ENCODE data around the gene ERCC3. TPM values are rescaled to one million over a fixed set of nuclear protein-coding genes. Genes with fewer than 3 reads are reported as not detected.
A peak's percentile ranks its signal among the peaks of the same experiment; 100 is the strongest.
"Not testable (repeated sequence)": the region's sequence is repeated elsewhere in the genome, so short reads cannot be mapped to it uniquely, and the experiment has no call there.

The ERCC3 gene
- total and polyA plus RNA-seq, 5 donors from 2014 or later: 21.3 to 50.2 (median 25.4) TPM

GRCh38 chr2:127256381-127256780 is 37.6 kb downstream of the ERCC3 start:
- Mint-ChIP-seq H3K9me3 (peaks cover 0 to 1% (median 0%) of the 10 kb centered on the region in 7 donors), H3K4me1 (peaks cover 0 to 6% (median 3%) of the 10 kb centered on the region in 4 donors), H3K4me3 (no peak overlapping the region), H3K36me3 (peaks cover 49% of the 10 kb centered on the region), H3K27ac (no peak overlapping the region), H3K27me3 (no peaks in the 10 kb centered on the region)
- DNase-seq: no peak
- H3K4me1 ChIP-seq (ENCODE audit: control insufficient read depth, insufficient read depth, low read length, poor library complexity, severe bottlenecking): no peaks in the 10 kb centered on the region
- H3K9me3 ChIP-seq (ENCODE audit: control insufficient read depth in 2 of 2, low read length in 2 of 2): no peaks in the 10 kb centered on the region
- peaks cover 50% of the 10 kb centered on the region for H3K36me3 ChIP-seq (ENCODE audit: control insufficient read depth, insufficient read depth, low read length)
- H3K4me3 ChIP-seq (ENCODE audit: low read depth, low read length): no peak overlapping the region
- no peak overlapping the region for H3K27ac ChIP-seq (ENCODE audit: insufficient read depth, low read length, poor library complexity, severe bottlenecking)
- H3K27me3 ChIP-seq (ENCODE audit: control insufficient read depth, insufficient read depth, low read length): no peaks in the 10 kb centered on the region
- ATAC-seq (ENCODE audit: low read depth in 2 of 2): no peak

GRCh38 chr2:127255721-127256120 is 38.2 kb downstream of the ERCC3 start:
- Mint-ChIP-seq H3K27me3 (no peaks in the 10 kb centered on the region), H3K4me1 (peaks cover 0 to 6% (median 5%) of the 10 kb centered on the region in 4 donors), H3K9me3 (peaks cover 0 to 1% (median 0%) of the 10 kb centered on the region in 7 donors), H3K27ac (peak overlapping the region; percentile 18 to 42 (median 21)), H3K36me3 (peaks cover 48% of the 10 kb centered on the region), H3K4me3 (no peak overlapping the region)
- DNase-seq (no peak), ATAC-seq (ENCODE audit: low read depth in 2 of 2) (no peak)
- no peaks in the 10 kb centered on the region for H3K9me3 ChIP-seq (ENCODE audit: control insufficient read depth in 2 of 2, low read length in 2 of 2)
- no peak overlapping the region for H3K27ac ChIP-seq (ENCODE audit: insufficient read depth, low read length, poor library complexity, severe bottlenecking)
- no peaks in the 10 kb centered on the region for H3K4me1 ChIP-seq (ENCODE audit: control insufficient read depth, insufficient read depth, low read length, poor library complexity, severe bottlenecking)
- H3K27me3 ChIP-seq (ENCODE audit: control insufficient read depth, insufficient read depth, low read length): no peaks in the 10 kb centered on the region
- no peak overlapping the region for H3K4me3 ChIP-seq (ENCODE audit: low read depth, low read length)
- H3K36me3 ChIP-seq (ENCODE audit: control insufficient read depth, insufficient read depth, low read length): peaks cover 44% of the 10 kb centered on the region

GRCh38 chr2:127255146-127255545 is 38.8 kb downstream of the ERCC3 start:
- Histone ChIP-seq H3K4me3 (ENCODE audit: low read depth, low read length) (no peak overlapping the region), H3K27me3 (ENCODE audit: control insufficient read depth, insufficient read depth, low read length) (no peaks in the 10 kb centered on the region), H3K36me3 (ENCODE audit: control insufficient read depth, insufficient read depth, low read length) (peaks cover 38% of the 10 kb centered on the region), H3K9me3 (ENCODE audit: control insufficient read depth in 2 of 2, low read length in 2 of 2) (no peaks in the 10 kb centered on the region), H3K27ac (ENCODE audit: insufficient read depth, low read length, poor library complexity, severe bottlenecking) (no peak overlapping the region), H3K4me1 (ENCODE audit: control insufficient read depth, insufficient read depth, low read length, poor library complexity, severe bottlenecking) (no peaks in the 10 kb centered on the region)
- ATAC-seq (ENCODE audit: low read depth in 2 of 2): no peak
- H3K4me3 Mint-ChIP-seq: no peak overlapping the region
- peaks cover 0 to 1% (median 0%) of the 10 kb centered on the region in 7 donors for H3K9me3 Mint-ChIP-seq
- no peak for DNase-seq
- no peaks in the 10 kb centered on the region for H3K27me3 Mint-ChIP-seq
- peaks cover 44% of the 10 kb centered on the region for H3K36me3 Mint-ChIP-seq
- H3K27ac Mint-ChIP-seq: peak overlapping the region in 2 of 3 donors; percentile 18 to 42
- peaks cover 0 to 6% (median 5%) of the 10 kb centered on the region in 4 donors for H3K4me1 Mint-ChIP-seq

- no peaks in the 10 kb centered on the region for H3K27me3 ChIP-seq (ENCODE audit: control insufficient read depth, insufficient read depth, low read length)
- peaks cover 31% of the 10 kb centered on the region for H3K36me3 ChIP-seq (ENCODE audit: control insufficient read depth, insufficient read depth, low read length)
- Mint-ChIP-seq H3K27me3 (no peaks in the 10 kb centered on the region), H3K4me3 (no peak overlapping the region), H3K9me3 (peaks cover 0 to 1% (median 0%) of the 10 kb centered on the region in 7 donors), H3K4me1 (peaks cover 0 to 6% (median 5%) of the 10 kb centered on the region in 4 donors), H3K36me3 (peaks cover 38% of the 10 kb centered on the region), H3K27ac (peak overlapping the region in 2 of 3 donors; percentile 29 to 86)
- ATAC-seq (ENCODE audit: low read depth in 2 of 2) (no peak), DNase-seq (no peak)
- no peaks in the 10 kb centered on the region for H3K4me1 ChIP-seq (ENCODE audit: control insufficient read depth, insufficient read depth, low read length, poor library complexity, severe bottlenecking)
- no peak overlapping the region for H3K4me3 ChIP-seq (ENCODE audit: low read depth, low read length)
- no peak overlapping the region for H3K27ac ChIP-seq (ENCODE audit: insufficient read depth, low read length, poor library complexity, severe bottlenecking)
- H3K9me3 ChIP-seq (ENCODE audit: control insufficient read depth in 2 of 2, low read length in 2 of 2): no peaks in the 10 kb centered on the region
Observed at GRCh38 chr2:127254386-127254981, 39.5 kb downstream of the ERCC3 start.

- not testable (repeated sequence) for H3K4me3 ChIP-seq (ENCODE audit: low read depth, low read length); ATAC-seq (ENCODE audit: low read depth in 2 of 2); H3K36me3 Mint-ChIP-seq; H3K4me3 Mint-ChIP-seq; H3K27me3 Mint-ChIP-seq; DNase-seq; H3K9me3 ChIP-seq (ENCODE audit: control insufficient read depth in 2 of 2, low read length in 2 of 2); H3K4me1 Mint-ChIP-seq; H3K36me3 ChIP-seq (ENCODE audit: control insufficient read depth, insufficient read depth, low read length); H3K4me1 ChIP-seq (ENCODE audit: control insufficient read depth, insufficient read depth, low read length, poor library complexity, severe bottlenecking); H3K27me3 ChIP-seq (ENCODE audit: control insufficient read depth, insufficient read depth, low read length); H3K27ac ChIP-seq (ENCODE audit: insufficient read depth, low read length, poor library complexity, severe bottlenecking); H3K27ac Mint-ChIP-seq
- peaks cover 0 to 16% (median 7%) of the 10 kb centered on the region in 7 donors for H3K9me3 Mint-ChIP-seq
Observed at GRCh38 chr2:127241184-127241583, 52.8 kb downstream of the ERCC3 start.

- Histone ChIP-seq H3K4me3 (ENCODE audit: low read depth, low read length) (no peak overlapping the region), H3K9me3 (ENCODE audit: control insufficient read depth in 2 of 2, low read length in 2 of 2) (peaks cover 0 to 3% of the 10 kb centered on the region in 2 experiments), H3K27me3 (ENCODE audit: control insufficient read depth, insufficient read depth, low read length) (no peaks in the 10 kb centered on the region), H3K36me3 (ENCODE audit: control insufficient read depth, insufficient read depth, low read length) (no peaks in the 10 kb centered on the region), H3K4me1 (ENCODE audit: control insufficient read depth, insufficient read depth, low read length, poor library complexity, severe bottlenecking) (no peaks in the 10 kb centered on the region), H3K27ac (ENCODE audit: insufficient read depth, low read length, poor library complexity, severe bottlenecking) (no peak overlapping the region)
- Mint-ChIP-seq H3K4me1 (no peaks in the 10 kb centered on the region), H3K36me3 (peaks cover 3% of the 10 kb centered on the region), H3K9me3 (peaks cover 4 to 16% (median 7%) of the 10 kb centered on the region in 7 donors), H3K27ac (no peak overlapping the region), H3K27me3 (no peaks in the 10 kb centered on the region), H3K4me3 (no peak overlapping the region)
- DNase-seq (no peak), ATAC-seq (ENCODE audit: low read depth in 2 of 2) (no peak)
Observed at GRCh38 chr2:127239395-127239794, 54.5 kb downstream of the ERCC3 start.

- not testable (repeated sequence) for H3K27me3 ChIP-seq (ENCODE audit: control insufficient read depth, insufficient read depth, low read length); H3K27ac Mint-ChIP-seq; H3K4me3 Mint-ChIP-seq; ATAC-seq (ENCODE audit: low read depth in 2 of 2); H3K36me3 ChIP-seq (ENCODE audit: control insufficient read depth, insufficient read depth, low read length); H3K4me1 Mint-ChIP-seq; H3K36me3 Mint-ChIP-seq; DNase-seq; H3K9me3 ChIP-seq (ENCODE audit: control insufficient read depth in 2 of 2, low read length in 2 of 2); H3K27me3 Mint-ChIP-seq; H3K27ac ChIP-seq (ENCODE audit: insufficient read depth, low read length, poor library complexity, severe bottlenecking); H3K4me3 ChIP-seq (ENCODE audit: low read depth, low read length); H3K4me1 ChIP-seq (ENCODE audit: control insufficient read depth, insufficient read depth, low read length, poor library complexity, severe bottlenecking)
- peaks cover 4 to 16% (median 7%) of the 10 kb centered on the region in 7 donors for H3K9me3 Mint-ChIP-seq
Observed at GRCh38 chr2:127237768-127238167, 56.2 kb downstream of the ERCC3 start.

- Histone ChIP-seq H3K27me3 (ENCODE audit: control insufficient read depth, insufficient read depth, low read length) (no peaks in the 10 kb centered on the region), H3K36me3 (ENCODE audit: control insufficient read depth, insufficient read depth, low read length) (no peaks in the 10 kb centered on the region), H3K9me3 (ENCODE audit: control insufficient read depth in 2 of 2, low read length in 2 of 2) (no peaks in the 10 kb centered on the region), H3K4me3 (ENCODE audit: low read depth, low read length) (no peak overlapping the region), H3K27ac (ENCODE audit: insufficient read depth, low read length, poor library complexity, severe bottlenecking) (no peak overlapping the region), H3K4me1 (ENCODE audit: control insufficient read depth, insufficient read depth, low read length, poor library complexity, severe bottlenecking) (no peaks in the 10 kb centered on the region)
- Mint-ChIP-seq H3K4me3 (no peak overlapping the region), H3K27ac (no peak overlapping the region), H3K9me3 (peaks cover 4 to 12% (median 5%) of the 10 kb centered on the region in 7 donors), H3K27me3 (no peaks in the 10 kb centered on the region), H3K4me1 (no peaks in the 10 kb centered on the region), H3K36me3 (no peaks in the 10 kb centered on the region)
- no peak for DNase-seq
- ATAC-seq (ENCODE audit: low read depth in 2 of 2): no peak
Observed at GRCh38 chr2:127235082-127235702, 58.8 kb downstream of the ERCC3 start.
